ENCODE data around the gene FBN1. TPM values are rescaled to one million over a fixed set of nuclear protein-coding genes. Genes with fewer than 3 reads are reported as not detected.

The FBN1 gene
- total RNA-seq, 4 donors from 2014 or later = 13.0 to 28.0 (median 20.9) TPM

DNA sequence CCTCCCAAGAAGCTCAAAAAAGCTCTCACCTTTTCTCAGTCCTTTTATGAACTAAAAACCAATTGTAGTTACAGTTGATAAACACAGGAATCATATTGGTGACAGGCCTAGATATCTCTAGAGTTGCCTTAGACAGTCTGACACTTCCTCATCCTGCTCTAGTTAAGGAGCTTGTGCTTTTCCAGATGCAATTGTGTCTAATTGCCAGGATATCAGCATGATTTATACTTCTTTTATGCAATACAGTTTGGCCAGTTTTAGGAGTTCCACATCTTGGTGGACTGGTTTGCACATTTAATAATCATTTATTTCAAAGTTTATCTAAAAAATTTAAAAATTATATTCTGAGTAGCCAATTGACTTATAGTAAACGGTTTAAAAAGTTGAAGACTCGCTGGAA lies 218.6 kb downstream of the FBN1 start:
- H3K27ac ChIP-seq = no peak overlapping the region
- H3K4me1 ChIP-seq = no peaks in the 10 kb centered on the region
- no peak for TF ChIP-seq POLR2A (IDR thresholded peaks at IDR 0.05)
- TF ChIP-seq CTCF (IDR thresholded peaks at IDR 0.05 in 4 of 5, conservative IDR thresholded peaks at IDR 0.05 in 1 of 5) = no peak
- H3K36me3 ChIP-seq = no peaks in the 10 kb centered on the region
- H3K9me3 ChIP-seq = no peaks in the 10 kb centered on the region
- in situ Hi-C loops (cut with MboI; ENCODE audit: low sequenced_read_pairs in 4 of 4) = no loop called here
- H3K27me3 ChIP-seq = no peaks in the 10 kb centered on the region
- ATAC-seq (no peak), DNase-seq (no peak)
- intact Hi-C loops (cut with DNase I; ENCODE audit: low total_unique reads) = no loop called here
- no peak overlapping the region for H3K4me3 ChIP-seq

DNA sequence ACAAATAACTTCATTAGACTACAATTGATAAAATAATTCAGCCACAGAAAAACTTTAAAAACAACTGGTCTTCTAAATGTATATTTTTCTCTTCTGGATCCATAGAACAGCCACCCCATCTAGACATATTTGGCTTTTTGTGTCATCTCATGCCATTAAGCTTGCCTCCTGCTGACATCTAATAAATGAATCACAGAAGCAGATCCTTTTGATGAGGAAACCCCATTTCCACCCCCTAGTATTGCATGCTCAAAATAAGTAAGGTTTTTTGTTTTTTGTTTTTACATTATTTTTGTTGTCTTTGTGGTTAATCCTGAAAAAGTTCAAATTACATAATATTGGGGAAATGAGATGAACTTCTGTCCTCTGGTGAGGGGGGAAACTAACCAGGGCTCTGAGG lies 219.5 kb downstream of the FBN1 start:
- H3K27me3 ChIP-seq = no peaks in the 10 kb centered on the region
- no peak overlapping the region for H3K4me3 ChIP-seq
- intact Hi-C loops (cut with DNase I; ENCODE audit: low total_unique reads) = no loop called here
- ATAC-seq (no peak), DNase-seq (no peak)
- no peaks in the 10 kb centered on the region for H3K9me3 ChIP-seq
- no peaks in the 10 kb centered on the region for H3K36me3 ChIP-seq
- H3K4me1 ChIP-seq = no peaks in the 10 kb centered on the region
- TF ChIP-seq POLR2A (IDR thresholded peaks at IDR 0.05) (no peak), CTCF (IDR thresholded peaks at IDR 0.05 in 4 of 5, conservative IDR thresholded peaks at IDR 0.05 in 1 of 5) (no peak)
- H3K27ac ChIP-seq = no peak overlapping the region
- in situ Hi-C loops (cut with MboI; ENCODE audit: low sequenced_read_pairs in 4 of 4) = no loop called here

DNA sequence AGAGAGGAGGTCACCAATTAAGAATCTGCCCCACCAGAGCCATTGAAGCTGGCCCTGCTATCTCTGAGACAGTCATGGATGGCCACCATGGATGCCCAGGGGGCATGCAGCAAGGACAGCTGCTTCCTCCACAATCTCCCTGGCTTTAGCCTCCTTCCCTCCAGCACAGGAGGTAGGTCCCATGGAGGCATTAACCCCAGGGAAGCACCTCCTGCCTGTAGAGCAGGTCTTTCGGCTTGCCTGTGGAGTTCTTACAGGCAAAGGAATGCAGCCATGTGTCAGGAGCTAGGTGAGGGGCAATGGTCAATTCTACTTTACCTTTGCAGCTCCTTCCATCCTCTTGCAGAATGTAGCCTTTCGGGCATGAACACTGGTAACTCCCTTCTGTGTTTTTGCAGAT lies 220.5 kb downstream of the FBN1 start:
- Histone ChIP-seq H3K4me3 (no peak overlapping the region), H3K27ac (no peak overlapping the region), H3K4me1 (no peaks in the 10 kb centered on the region), H3K36me3 (no peaks in the 10 kb centered on the region), H3K27me3 (no peaks in the 10 kb centered on the region), H3K9me3 (no peaks in the 10 kb centered on the region)
- in situ Hi-C loops (cut with MboI; ENCODE audit: low sequenced_read_pairs in 4 of 4) (no loop called here), intact Hi-C loops (cut with DNase I; ENCODE audit: low total_unique reads) (no loop called here)
- DNase-seq (no peak), ATAC-seq (no peak)
- TF ChIP-seq CTCF (IDR thresholded peaks at IDR 0.05 in 4 of 5, conservative IDR thresholded peaks at IDR 0.05 in 1 of 5) (no peak), POLR2A (IDR thresholded peaks at IDR 0.05) (no peak)

- no peaks in the 10 kb centered on the region for H3K27me3 ChIP-seq
- no peak overlapping the region for H3K27ac ChIP-seq
- no peaks in the 10 kb centered on the region for H3K4me1 ChIP-seq
- in situ Hi-C loops (cut with MboI; ENCODE audit: low sequenced_read_pairs in 4 of 4) (no loop called here), intact Hi-C loops (cut with DNase I; ENCODE audit: low total_unique reads) (no loop called here)
- ATAC-seq (no peak), DNase-seq (no peak)
- no peak overlapping the region for H3K4me3 ChIP-seq
- TF ChIP-seq CTCF (IDR thresholded peaks at IDR 0.05 in 4 of 5, conservative IDR thresholded peaks at IDR 0.05 in 1 of 5) (no peak), POLR2A (IDR thresholded peaks at IDR 0.05) (no peak)
- H3K9me3 ChIP-seq = no peaks in the 10 kb centered on the region
- H3K36me3 ChIP-seq = no peaks in the 10 kb centered on the region
These were observed 221.5 kb downstream of the FBN1 start for GRCh38 chr15:48423896-48424475.

DNA sequence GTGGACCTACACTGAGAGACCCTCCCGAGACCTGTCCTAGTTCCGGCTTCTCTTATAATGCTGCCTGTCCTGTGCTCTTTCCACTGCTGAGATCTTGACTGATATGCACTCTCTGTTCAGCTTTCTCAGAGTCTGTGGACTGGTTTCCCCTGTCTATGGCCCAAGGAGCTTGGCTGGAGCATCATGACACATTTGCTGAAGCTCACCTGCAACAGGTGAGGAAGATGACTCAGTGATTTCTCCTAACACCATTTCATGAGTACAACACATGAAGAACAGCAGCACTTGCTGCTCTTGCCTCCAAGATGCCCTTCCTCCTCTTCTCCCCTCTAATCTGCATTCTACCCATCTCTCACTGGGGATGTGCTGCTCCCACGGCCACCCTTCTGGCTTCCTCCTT lies 222.2 kb downstream of the FBN1 start:
- Histone ChIP-seq H3K9me3 (no peaks in the 10 kb centered on the region), H3K4me1 (no peaks in the 10 kb centered on the region), H3K27ac (no peak overlapping the region), H3K36me3 (no peaks in the 10 kb centered on the region), H3K4me3 (no peak overlapping the region), H3K27me3 (no peaks in the 10 kb centered on the region)
- in situ Hi-C loops (cut with MboI; ENCODE audit: low sequenced_read_pairs in 4 of 4) = no loop called here
- DNase-seq (no peak), ATAC-seq (no peak)
- TF ChIP-seq CTCF (IDR thresholded peaks at IDR 0.05 in 4 of 5, conservative IDR thresholded peaks at IDR 0.05 in 1 of 5) = no peak
- TF ChIP-seq POLR2A (IDR thresholded peaks at IDR 0.05) = no peak
- intact Hi-C loops (cut with DNase I; ENCODE audit: low total_unique reads) = no loop called here

Data from gastrocnemius medialis (tissue), 4 donors.